Activated naive CD4-positive, alpha-beta T cell treated with anti-CD3 and anti-CD28 coated beads, Interleukin-2, amount 50 U/mL, for 72 hours (primary cell): ENCODE results near the gene NDUFS3. TPM values are rescaled to one million over a fixed set of nuclear protein-coding genes. Genes with fewer than 3 reads are reported as not detected.

Source experiments
- total RNA-seq, 2 donors: library from RNA; stranded (reverse); gene quantifications; one replicate each; pipeline ENCODE4 v1.2.3, GENCODE V29; 2022

NDUFS3 gene
- total RNA-seq, 2 donors from 2014 or later, result 128 to 158 TPM

Other genes starting within 250 kb of the NDUFS3 start
- gene MYBPC3, start 226.4 kb upstream of the NDUFS3 start, total RNA-seq, result not detected
- gene SPI1, start 200.5 kb upstream of the NDUFS3 start, total RNA-seq, result under 1 TPM in 1 of 2 donors, not detected in 1; 0.20 TPM
- gene SLC39A13, start 170.5 kb upstream of the NDUFS3 start, total RNA-seq, result 10 to 100 TPM; 11.9 to 15.2 TPM
- gene PSMC3, start 152.6 kb upstream of the NDUFS3 start, total RNA-seq, result 100 to 1,000 TPM; 126 to 134 TPM
- gene RAPSN, start 129.9 kb upstream of the NDUFS3 start, total RNA-seq, result under 1 TPM in 1 of 2 donors, not detected in 1; 0.62 TPM
- 100 to 1,000 TPM; 105 to 128 TPM for gene CELF1, start 25.9 kb upstream of the NDUFS3 start, total RNA-seq
- 10 to 100 TPM; 20.4 to 37.5 TPM for gene PTPMT1, start 13.5 kb upstream of the NDUFS3 start, total RNA-seq
- gene KBTBD4, start 104 bp upstream of the NDUFS3 start, total RNA-seq, result 10 to 100 TPM; 22.1 to 25.4 TPM
- gene FAM180B, start 7.6 kb downstream of the NDUFS3 start, total RNA-seq, result under 1 TPM in 1 of 2 donors, not detected in 1; 0.18 TPM
- gene C1QTNF4, start 15.3 kb downstream of the NDUFS3 start, total RNA-seq, result 1 to 10 TPM in 1 of 2 donors, under 1 TPM in 1; 0.49 to 1.2 TPM
- gene MTCH2, start 63.5 kb downstream of the NDUFS3 start, total RNA-seq, result 100 to 1,000 TPM; 103 to 134 TPM
- gene AGBL2, start 136.3 kb downstream of the NDUFS3 start, total RNA-seq, result 1 to 10 TPM; 4.3 to 6.0 TPM
- gene FNBP4, start 188.3 kb downstream of the NDUFS3 start, total RNA-seq, result 100 to 1,000 TPM; 130 to 147 TPM